SU-DHL-6 (cell line): Measurements from ENCODE around the gene MTFMT.

Source experiments
- EZH2phosphoT487 ChIP-seq: fragments of 200-600 bp; sonication (generic), shearing (Covaris generic); conservative IDR thresholded peaks from 2 replicates; pipeline ENCODE4 v1.6.1; 2018; ENCODE audit warnings: mild to moderate bottlenecking, antibody characterized with exemption, low read length, moderate library complexity, mixed read lengths
- TF ChIP-seq, protein P1 (sequence below): fragments of 200-600 bp; sonication (generic); IDR thresholded peaks from one replicate; pipeline ENCODE4 v1.5.1; 2017; ENCODE audit warnings: antibody characterized with exemption, mild to moderate bottlenecking, low read length, moderate library complexity; ENCODE audit not compliant: insufficient read depth, poor library complexity, severe bottlenecking

DNA sequence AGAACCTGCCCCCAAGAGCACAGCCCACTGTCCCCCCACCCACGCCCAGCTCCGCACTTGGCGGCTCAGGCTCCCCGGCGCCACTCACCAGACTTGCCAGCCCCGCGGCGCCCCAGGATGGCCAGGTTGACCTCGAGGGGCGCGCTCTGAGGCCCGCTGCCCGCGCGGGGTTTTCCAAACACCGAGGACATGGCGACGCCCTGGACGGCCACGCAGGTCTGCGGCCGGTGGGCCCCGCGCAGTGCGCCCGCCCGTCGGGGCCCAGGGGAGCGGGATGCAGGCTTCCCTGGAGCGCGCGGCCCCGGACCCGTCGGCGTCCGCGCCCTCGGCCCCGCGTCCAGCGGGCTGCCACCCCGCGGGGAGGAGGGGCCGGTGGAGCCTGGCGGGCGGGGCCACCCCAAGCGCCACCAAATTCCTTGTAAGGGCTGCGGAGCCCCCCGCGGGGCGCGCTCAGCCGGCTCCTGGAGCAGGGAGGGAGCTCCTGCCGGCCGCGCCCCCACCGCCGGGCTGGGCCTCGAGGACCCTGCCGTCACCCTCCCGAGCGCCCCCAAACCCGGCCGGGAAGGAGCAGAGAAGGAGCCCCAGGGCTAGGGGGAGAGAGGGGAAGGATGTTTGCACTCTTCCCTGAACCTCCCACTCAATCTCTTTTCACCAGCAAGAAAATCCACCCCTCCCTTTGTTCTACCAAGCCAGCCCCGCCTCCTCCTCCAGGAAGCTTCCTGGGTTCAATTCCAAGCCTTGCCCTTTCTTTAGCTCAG lies 38.4 kb upstream of the MTFMT start, which contains the start of gene RASL12:
- no peak for TF ChIP-seq EZH2phosphoT487
- TF ChIP-seq, protein P1, sequence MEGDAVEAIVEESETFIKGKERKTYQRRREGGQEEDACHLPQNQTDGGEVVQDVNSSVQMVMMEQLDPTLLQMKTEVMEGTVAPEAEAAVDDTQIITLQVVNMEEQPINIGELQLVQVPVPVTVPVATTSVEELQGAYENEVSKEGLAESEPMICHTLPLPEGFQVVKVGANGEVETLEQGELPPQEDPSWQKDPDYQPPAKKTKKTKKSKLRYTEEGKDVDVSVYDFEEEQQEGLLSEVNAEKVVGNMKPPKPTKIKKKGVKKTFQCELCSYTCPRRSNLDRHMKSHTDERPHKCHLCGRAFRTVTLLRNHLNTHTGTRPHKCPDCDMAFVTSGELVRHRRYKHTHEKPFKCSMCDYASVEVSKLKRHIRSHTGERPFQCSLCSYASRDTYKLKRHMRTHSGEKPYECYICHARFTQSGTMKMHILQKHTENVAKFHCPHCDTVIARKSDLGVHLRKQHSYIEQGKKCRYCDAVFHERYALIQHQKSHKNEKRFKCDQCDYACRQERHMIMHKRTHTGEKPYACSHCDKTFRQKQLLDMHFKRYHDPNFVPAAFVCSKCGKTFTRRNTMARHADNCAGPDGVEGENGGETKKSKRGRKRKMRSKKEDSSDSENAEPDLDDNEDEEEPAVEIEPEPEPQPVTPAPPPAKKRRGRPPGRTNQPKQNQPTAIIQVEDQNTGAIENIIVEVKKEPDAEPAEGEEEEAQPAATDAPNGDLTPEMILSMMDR, result no peak
